ENCODE data around the gene FPGS. TPM values are rescaled to one million over a fixed set of nuclear protein-coding genes. Genes with fewer than 3 reads are reported as not detected.

Gene FPGS
- total RNA-seq, 2 donors from 2014 or later, result 43.9 to 47.0 TPM

DNA sequence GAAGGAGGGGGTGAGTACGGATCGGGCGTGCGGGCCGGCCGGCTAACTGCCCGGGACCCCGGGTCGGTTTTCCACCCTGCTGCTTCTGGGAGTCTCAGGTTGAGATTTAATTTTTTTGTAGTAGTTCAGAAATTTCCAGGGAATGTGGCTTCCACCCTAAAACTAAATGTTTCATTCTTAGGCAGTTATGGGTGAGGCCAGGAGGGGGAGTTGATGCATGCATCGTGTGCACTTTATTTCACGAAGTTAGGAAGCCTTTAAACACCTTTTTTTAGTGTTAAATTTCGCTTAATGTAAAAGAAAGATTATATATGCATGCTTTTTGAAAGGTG, 15.9 kb upstream of the FPGS start:
- H3K9me3 ChIP-seq, result no peaks in the 10 kb centered on the region
- peaks cover 47% of the 10 kb centered on the region for H3K36me3 ChIP-seq
- H3K27ac ChIP-seq, result peak overlapping the region; percentile 88 to 96
- TF ChIP-seq, protein P1, sequence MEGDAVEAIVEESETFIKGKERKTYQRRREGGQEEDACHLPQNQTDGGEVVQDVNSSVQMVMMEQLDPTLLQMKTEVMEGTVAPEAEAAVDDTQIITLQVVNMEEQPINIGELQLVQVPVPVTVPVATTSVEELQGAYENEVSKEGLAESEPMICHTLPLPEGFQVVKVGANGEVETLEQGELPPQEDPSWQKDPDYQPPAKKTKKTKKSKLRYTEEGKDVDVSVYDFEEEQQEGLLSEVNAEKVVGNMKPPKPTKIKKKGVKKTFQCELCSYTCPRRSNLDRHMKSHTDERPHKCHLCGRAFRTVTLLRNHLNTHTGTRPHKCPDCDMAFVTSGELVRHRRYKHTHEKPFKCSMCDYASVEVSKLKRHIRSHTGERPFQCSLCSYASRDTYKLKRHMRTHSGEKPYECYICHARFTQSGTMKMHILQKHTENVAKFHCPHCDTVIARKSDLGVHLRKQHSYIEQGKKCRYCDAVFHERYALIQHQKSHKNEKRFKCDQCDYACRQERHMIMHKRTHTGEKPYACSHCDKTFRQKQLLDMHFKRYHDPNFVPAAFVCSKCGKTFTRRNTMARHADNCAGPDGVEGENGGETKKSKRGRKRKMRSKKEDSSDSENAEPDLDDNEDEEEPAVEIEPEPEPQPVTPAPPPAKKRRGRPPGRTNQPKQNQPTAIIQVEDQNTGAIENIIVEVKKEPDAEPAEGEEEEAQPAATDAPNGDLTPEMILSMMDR (IDR thresholded peaks at IDR 0.05), result no peak
- H3K27me3 ChIP-seq, result no peaks in the 10 kb centered on the region
- H3K4me1 ChIP-seq, result peaks cover 0 to 57% of the 10 kb centered on the region in 2 donors
- peak overlapping the region; percentile 83 to 99 for H3K4me3 ChIP-seq
- no peak for DNase-seq (ENCODE audit: low spot score)

DNA sequence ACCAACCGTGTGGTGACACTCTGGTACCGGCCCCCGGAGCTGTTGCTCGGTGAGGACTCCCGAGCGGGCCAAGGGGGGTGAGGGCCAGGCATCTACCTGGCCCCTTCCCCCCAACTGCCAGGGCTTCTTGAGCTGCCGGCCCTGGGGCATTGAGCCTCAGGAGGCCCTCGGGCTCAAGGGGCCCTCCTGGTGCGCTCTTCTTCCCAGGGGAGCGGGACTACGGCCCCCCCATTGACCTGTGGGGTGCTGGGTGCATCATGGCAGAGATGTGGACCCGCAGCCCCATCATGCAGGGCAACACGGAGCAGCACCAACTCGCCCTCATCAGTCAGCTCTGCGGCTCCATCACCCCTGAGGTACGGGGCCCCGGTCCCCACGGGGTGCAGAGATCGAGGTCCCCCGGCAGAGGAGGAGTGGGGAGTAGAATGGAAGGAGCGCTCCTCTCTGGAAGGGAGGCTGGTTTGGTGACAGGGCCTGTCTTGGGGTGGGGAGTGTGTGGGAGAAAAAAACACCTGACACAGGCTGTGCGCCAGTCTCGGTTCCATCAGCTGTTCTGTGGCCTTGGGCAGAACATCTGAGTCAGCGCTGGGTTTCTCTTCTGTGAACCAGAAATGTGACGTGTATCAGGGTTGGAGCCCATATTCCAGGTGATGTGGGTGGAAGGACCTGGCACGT, 14.2 kb upstream of the FPGS start:
- H3K4me1 ChIP-seq, result peaks cover 0 to 57% of the 10 kb centered on the region in 2 donors

DNA sequence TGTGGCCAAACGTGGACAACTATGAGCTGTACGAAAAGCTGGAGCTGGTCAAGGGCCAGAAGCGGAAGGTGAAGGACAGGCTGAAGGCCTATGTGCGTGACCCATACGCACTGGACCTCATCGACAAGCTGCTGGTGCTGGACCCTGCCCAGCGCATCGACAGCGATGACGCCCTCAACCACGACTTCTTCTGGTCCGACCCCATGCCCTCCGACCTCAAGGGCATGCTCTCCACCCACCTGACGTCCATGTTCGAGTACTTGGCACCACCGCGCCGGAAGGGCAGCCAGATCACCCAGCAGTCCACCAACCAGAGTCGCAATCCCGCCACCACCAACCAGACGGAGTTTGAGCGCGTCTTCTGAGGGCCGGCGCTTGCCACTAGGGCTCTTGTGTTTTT, 13.5 kb upstream of the FPGS start:
- DNase-seq (ENCODE audit: low spot score), result no peak
- H3K27ac ChIP-seq, result peak overlapping the region; percentile 57 to 61
- H3K27me3 ChIP-seq, result no peaks in the 10 kb centered on the region
- H3K4me3 ChIP-seq, result no peak overlapping the region
- TF ChIP-seq, protein P1 (IDR thresholded peaks at IDR 0.05), result no peak
- no peaks in the 10 kb centered on the region for H3K9me3 ChIP-seq
- H3K4me1 ChIP-seq, result peaks cover 0 to 50% of the 10 kb centered on the region in 2 donors
- H3K36me3 ChIP-seq, result peaks cover 48% of the 10 kb centered on the region

More for the DNA sequence above, 14.2 kb upstream of the FPGS start:
- Histone ChIP-seq H3K9me3 (no peaks in the 10 kb centered on the region), H3K27ac (peak overlapping the region in 1 of 2 donors; percentile 57), H3K4me3 (no peak overlapping the region), H3K27me3 (no peaks in the 10 kb centered on the region), H3K36me3 (peaks cover 48% of the 10 kb centered on the region)
- TF ChIP-seq, protein P1 (IDR thresholded peaks at IDR 0.05), result no peak
- no peak for DNase-seq (ENCODE audit: low spot score)

DNA sequence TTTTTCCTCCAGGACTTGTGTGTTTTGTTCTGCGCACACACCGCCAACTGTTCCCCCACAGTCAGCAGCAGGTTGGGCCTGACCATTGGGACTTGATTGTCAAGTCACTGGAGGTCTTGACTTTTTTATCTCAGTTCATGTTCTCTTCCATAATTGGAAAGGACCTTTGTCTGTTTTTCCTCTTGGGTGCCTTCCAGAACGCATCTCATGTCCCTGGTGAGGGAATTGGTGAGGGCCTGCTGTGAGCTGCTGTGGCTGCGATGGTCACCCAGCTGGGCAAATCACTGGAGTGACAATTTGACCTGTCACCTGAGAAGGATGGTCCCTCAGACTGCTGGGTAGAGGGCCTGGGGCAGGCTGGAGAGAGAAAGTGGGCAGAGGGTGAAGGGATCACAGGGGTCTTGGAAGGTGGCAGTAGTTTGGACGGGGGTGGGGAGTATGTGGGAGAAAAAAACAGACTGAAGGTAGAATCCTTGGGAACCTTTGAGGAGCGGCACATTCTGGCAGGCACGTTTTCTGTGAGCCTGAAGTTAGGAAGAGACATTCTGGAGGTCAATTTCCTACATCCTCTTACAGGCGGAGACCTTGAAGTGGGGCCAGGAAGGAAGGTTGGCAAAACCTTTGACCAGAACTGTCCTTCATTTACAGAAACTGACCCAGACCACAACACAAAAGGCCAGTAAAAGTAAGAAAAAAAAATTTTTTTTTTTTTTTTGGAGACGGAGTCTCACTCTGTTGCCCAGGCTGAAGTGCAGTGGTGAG, 12.4 kb upstream of the FPGS start:
- DNase-seq (ENCODE audit: low spot score), result no peak
- H3K4me1 ChIP-seq, result peaks cover 0 to 43% of the 10 kb centered on the region in 2 donors
- H3K27ac ChIP-seq, result peak overlapping the region; percentile 57 to 61
- no peaks in the 10 kb centered on the region for H3K27me3 ChIP-seq
- TF ChIP-seq, protein P1 (IDR thresholded peaks at IDR 0.05), result no peak
- no peaks in the 10 kb centered on the region for H3K9me3 ChIP-seq
- H3K36me3 ChIP-seq, result peaks cover 48% of the 10 kb centered on the region
- H3K4me3 ChIP-seq, result no peak overlapping the region

DNA sequence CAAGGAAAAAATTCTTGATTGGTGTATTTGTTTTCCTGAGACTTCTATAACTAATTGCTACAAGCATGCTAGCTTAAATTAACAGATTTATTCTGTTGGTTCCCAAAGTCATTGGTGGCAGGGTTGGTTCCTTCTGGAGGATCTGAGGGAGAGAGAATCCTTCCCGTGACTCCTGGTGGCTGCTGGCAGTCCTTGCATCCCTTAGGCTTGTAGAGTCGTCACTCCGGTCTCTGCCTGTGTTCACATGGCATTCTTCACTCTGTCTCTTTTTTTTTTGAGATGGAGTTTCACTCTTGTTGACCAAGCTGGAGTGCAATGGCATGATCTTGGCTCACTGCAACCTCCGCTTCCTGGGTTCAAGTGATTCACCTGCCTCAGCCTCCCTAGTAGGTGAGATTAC, 11.6 kb upstream of the FPGS start:
- peaks cover 0 to 45% of the 10 kb centered on the region in 2 donors for H3K4me1 ChIP-seq

More for the DNA sequence above, 11.6 kb upstream of the FPGS start:
- peak overlapping the region; percentile 57 to 61 for H3K27ac ChIP-seq
- H3K27me3 ChIP-seq, result no peaks in the 10 kb centered on the region
- H3K36me3 ChIP-seq, result peaks cover 48% of the 10 kb centered on the region
- H3K4me3 ChIP-seq, result no peak overlapping the region
- TF ChIP-seq, protein P1 (IDR thresholded peaks at IDR 0.05), result no peak
- DNase-seq (ENCODE audit: low spot score), result no peak
- no peaks in the 10 kb centered on the region for H3K9me3 ChIP-seq

All from right atrium auricular region (tissue), 2 donors.